Calu3 (cell line): ENCODE measurements around the gene TCP11L2. TPM values are rescaled to one million over a fixed set of nuclear protein-coding genes. Genes with fewer than 3 reads are reported as not detected.

Source experiments
- BruUV-seq: library from RNA; stranded (reverse); fragments of 400-500 nt; replicated peaks from 2 replicates; lab custom pipeline; 2021; lab: Mats Ljungman, UMichigan
- CTCF ChIA-PET: fragments of 300-600 bp; sonication (Branson Sonifier 250); formaldehyde crosslinking; loops from one replicate; lab custom pipeline; 2022; ENCODE audit warnings: antibody characterized with exemption; lab: Charles Lee
- DNase-seq: peaks from one replicate; pipeline ENCODE4 v3.0.0; 2022
- H3K27ac Mint-ChIP-seq: one replicate; pipeline ENCODE4 v1.8.0; 2022; ENCODE audit warnings: mixed read lengths; ENCODE audit not compliant: unreplicated experiment
- H3K27me3 Mint-ChIP-seq: one replicate; pipeline ENCODE4 v1.8.0; 2022; ENCODE audit warnings: mixed read lengths; ENCODE audit not compliant: unreplicated experiment
- H3K36me3 Mint-ChIP-seq: one replicate; pipeline ENCODE4 v1.8.0; 2022; ENCODE audit warnings: mild to moderate bottlenecking, moderate library complexity, mixed read lengths; ENCODE audit not compliant: insufficient read depth, unreplicated experiment
- H3K4me1 Mint-ChIP-seq: one replicate; pipeline ENCODE4 v1.8.0; 2022; ENCODE audit warnings: mild to moderate bottlenecking, low read depth, mixed read lengths; ENCODE audit not compliant: unreplicated experiment
- H3K4me3 Mint-ChIP-seq: one replicate; pipeline ENCODE4 v1.8.0; 2022; ENCODE audit warnings: mild to moderate bottlenecking, low read depth, moderate library complexity, mixed read lengths; ENCODE audit not compliant: unreplicated experiment
- H3K9me3 Mint-ChIP-seq: one replicate; pipeline ENCODE4 v1.8.0; 2022; ENCODE audit warnings: low read depth, mixed read lengths; ENCODE audit not compliant: unreplicated experiment
- intact Hi-C: fragments of 100-400 bp; cut with micrococcal nuclease; formaldehyde crosslinking; loops from one replicate; pipeline ENCODE4 v1.10.0; 2022; ENCODE audit not compliant: unreplicated experiment
- total RNA-seq: library from RNA; stranded (reverse); gene quantifications from 2 replicates; pipeline ENCODE4 v1.2.3, GENCODE V29; 2022
- TF ChIP-seq, protein P1 (sequence below): fragments of 200-600 bp; IDR thresholded peaks from one replicate; pipeline ENCODE4 v1.8.0; 2022; ENCODE audit warnings: antibody characterized with exemption; ENCODE audit not compliant: unreplicated experiment

The TCP11L2 gene
- total RNA-seq, 1 experiment from 2014 or later = 37.7 TPM

DNA sequence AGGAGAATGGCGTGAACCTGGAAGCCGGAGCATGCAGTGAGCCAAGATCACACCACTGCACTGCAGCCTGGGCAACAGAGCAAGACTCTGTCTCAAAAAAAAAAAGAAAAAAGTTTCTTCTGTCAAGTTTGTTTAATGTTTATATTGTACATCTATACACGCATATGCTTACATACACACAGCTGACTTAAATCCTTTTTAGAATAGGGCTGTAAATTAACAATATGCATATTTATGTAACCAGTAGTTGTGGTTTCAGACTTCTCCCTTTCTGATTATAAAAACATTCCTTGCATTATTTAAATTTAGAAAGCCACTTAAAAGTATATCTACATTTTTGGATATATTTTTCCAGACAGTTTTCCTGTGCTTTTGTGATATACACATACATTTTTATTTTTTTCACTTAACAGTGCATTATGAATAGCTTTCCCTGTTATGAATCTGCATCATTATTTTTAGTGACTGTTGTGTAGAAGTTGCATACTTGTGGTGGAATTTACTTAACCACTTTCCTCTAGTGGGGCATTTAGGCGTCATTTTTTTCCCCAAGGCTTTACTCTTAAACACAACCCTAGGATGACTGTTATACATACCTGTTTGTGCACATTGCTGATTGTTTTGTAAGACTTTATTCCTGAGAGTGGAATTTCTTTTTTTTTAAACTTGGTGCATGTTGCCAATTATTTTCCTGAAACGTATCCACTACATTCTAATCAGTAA is 84.4 kb downstream of the TCP11L2 start:
- no peak for DNase-seq
- no TSS peak for BruUV-seq
- intact Hi-C loops = loop anchor here (1.0 to 5.0 kb wide), 3 partner anchors 454 to 531 kb away; no protein-coding TSS in a partner anchor
- H3K4me3 Mint-ChIP-seq = no peak overlapping the region
- TF ChIP-seq, protein P1, sequence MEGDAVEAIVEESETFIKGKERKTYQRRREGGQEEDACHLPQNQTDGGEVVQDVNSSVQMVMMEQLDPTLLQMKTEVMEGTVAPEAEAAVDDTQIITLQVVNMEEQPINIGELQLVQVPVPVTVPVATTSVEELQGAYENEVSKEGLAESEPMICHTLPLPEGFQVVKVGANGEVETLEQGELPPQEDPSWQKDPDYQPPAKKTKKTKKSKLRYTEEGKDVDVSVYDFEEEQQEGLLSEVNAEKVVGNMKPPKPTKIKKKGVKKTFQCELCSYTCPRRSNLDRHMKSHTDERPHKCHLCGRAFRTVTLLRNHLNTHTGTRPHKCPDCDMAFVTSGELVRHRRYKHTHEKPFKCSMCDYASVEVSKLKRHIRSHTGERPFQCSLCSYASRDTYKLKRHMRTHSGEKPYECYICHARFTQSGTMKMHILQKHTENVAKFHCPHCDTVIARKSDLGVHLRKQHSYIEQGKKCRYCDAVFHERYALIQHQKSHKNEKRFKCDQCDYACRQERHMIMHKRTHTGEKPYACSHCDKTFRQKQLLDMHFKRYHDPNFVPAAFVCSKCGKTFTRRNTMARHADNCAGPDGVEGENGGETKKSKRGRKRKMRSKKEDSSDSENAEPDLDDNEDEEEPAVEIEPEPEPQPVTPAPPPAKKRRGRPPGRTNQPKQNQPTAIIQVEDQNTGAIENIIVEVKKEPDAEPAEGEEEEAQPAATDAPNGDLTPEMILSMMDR = no peak
- CTCF ChIA-PET = interaction anchor here (0.6 kb wide), 1 partner anchor 257 kb away, joined by 4 read pairs; no protein-coding TSS in a partner anchor
- peaks cover 10% of the 10 kb centered on the region for H3K4me1 Mint-ChIP-seq
- peaks cover 12% of the 10 kb centered on the region for H3K36me3 Mint-ChIP-seq
- no peaks in the 10 kb centered on the region for H3K9me3 Mint-ChIP-seq
- no peaks in the 10 kb centered on the region for H3K27me3 Mint-ChIP-seq
- H3K27ac Mint-ChIP-seq = no peak overlapping the region

DNA sequence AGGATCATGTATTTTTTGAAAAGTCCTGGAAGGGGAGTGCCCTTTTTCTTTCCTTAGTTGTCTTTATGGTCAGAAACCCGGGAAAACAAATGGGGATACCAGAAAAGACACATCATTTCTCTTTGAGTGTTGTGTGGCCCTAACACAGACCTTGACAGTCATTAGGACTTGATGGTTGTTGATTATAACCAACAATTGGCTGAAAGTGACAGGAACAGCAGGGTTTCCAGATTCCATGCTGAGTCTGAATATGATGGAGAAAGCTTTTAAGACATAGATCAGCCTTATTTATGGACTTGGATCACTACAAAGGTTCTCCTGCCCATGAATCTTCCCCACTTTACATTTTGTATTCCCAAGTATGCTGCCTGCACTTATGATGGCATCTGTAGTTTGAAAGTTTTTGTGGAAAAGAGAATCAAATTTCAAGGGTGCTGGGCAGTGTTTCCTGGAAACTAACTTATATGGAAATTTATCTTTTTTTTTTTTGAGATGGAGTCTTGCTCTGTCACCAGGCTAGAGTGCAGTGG is 85.4 kb downstream of the TCP11L2 start:
- H3K9me3 Mint-ChIP-seq = no peaks in the 10 kb centered on the region
- DNase-seq = no peak
- H3K27me3 Mint-ChIP-seq = no peaks in the 10 kb centered on the region
- TF ChIP-seq, protein P1 = no peak
- H3K4me1 Mint-ChIP-seq = peaks cover 8% of the 10 kb centered on the region
- H3K27ac Mint-ChIP-seq = no peak overlapping the region
- H3K4me3 Mint-ChIP-seq = no peak overlapping the region
- BruUV-seq = no TSS peak
- intact Hi-C loops = loop anchor here (5.0 kb wide), 1 partner anchor 514 kb away; no protein-coding TSS in a partner anchor
- peaks cover 11% of the 10 kb centered on the region for H3K36me3 Mint-ChIP-seq
- CTCF ChIA-PET = no interaction called here

DNA sequence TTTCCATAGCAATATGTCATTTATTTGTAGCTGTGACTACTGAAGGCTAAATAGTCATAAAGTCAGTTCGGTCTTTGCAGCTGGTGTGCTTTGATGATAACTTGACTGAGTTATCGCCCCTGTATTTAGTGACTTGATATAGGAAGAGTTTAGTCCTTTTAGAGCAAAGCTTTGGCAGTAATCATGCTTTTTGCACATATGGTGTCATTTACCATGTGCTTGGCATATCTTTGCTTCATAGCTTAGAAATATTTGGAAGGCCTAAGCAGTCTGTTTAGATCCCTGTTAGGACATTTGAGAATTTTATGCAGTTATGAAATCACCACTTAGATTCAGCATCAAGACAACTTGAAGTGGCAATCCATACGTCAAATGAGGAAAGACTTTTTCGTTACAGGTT is 86.6 kb downstream of the TCP11L2 start:
- BruUV-seq = no TSS peak
- CTCF ChIA-PET = interaction anchor here (0.6 kb wide), 1 partner anchor 1056 kb away, joined by 3 read pairs; no protein-coding TSS in a partner anchor
- intact Hi-C loops = loop anchor here (5.0 kb wide), 1 partner anchor 513 kb away; no protein-coding TSS in a partner anchor
- Mint-ChIP-seq H3K27ac (no peak overlapping the region), H3K9me3 (no peaks in the 10 kb centered on the region), H3K4me3 (no peak overlapping the region), H3K4me1 (no peaks in the 10 kb centered on the region), H3K36me3 (no peaks in the 10 kb centered on the region), H3K27me3 (no peaks in the 10 kb centered on the region)
- TF ChIP-seq, protein P1 = no peak
- no peak for DNase-seq

DNA sequence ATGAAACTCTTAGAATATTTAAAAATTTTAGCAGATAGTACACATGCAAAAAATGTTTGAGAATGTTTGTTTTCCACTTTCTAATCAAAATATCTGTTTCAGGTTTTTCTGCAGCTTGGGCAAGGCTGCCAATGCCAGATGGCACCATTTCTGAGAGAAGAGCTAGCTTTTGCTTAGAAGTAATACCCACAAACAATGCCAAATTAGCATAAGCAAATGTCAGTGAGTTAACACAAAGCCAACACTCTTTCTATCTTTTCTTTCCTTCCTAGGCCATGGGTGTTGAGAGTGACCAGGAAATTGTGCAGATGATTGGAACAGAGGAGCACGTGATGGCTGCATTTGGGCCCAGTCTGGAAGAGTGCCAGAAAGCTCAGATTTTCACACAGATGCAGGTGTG is 90.2 kb downstream of the TCP11L2 start:
- Mint-ChIP-seq H3K4me3 (no peak overlapping the region), H3K27ac (no peak overlapping the region), H3K4me1 (no peaks in the 10 kb centered on the region), H3K27me3 (no peaks in the 10 kb centered on the region), H3K9me3 (no peaks in the 10 kb centered on the region), H3K36me3 (no peaks in the 10 kb centered on the region)
- intact Hi-C loops = no loop called here
- BruUV-seq = no TSS peak
- TF ChIP-seq, protein P1 = no peak
- CTCF ChIA-PET = interaction anchor here (0.8 kb wide), 1 partner anchor 173 kb away, joined by 3 read pairs; no protein-coding TSS in a partner anchor
- no peak for DNase-seq

Other genes starting within 250 kb of the TCP11L2 start
- 8.0 and 14.3 TPM in 2 replicates for gene NUAK1, start 163.8 kb upstream of the TCP11L2 start, total RNA-seq
- gene CKAP4, start 54.7 kb upstream of the TCP11L2 start, total RNA-seq = 91.9 and 108 TPM in 2 replicates
- 13.6 and 13.9 TPM in 2 replicates for gene POLR3B, start 55.0 kb downstream of the TCP11L2 start, total RNA-seq